Esophagus muscularis mucosa (tissue), 4 donors: ENCODE results near the gene AFMID. TPM values are rescaled to one million over a fixed set of nuclear protein-coding genes. Genes with fewer than 3 reads are reported as not detected.

Experiments used
- DNase-seq: peaks from one replicate; pipeline ENCODE4 v3.0.0-alpha.2; 2017; ENCODE audit errors: extremely low spot score
- H3K27ac ChIP-seq, 4 donors: fragments of 200-600 bp; sonication (generic); replicated peaks in 1 of 4; 1 replicate in 3 of 4; 2 replicates in 1 of 4; pipeline ENCODE4 v1.5.1; 2016 to 2019; ENCODE audit warnings: mild to moderate bottlenecking in 1 of 4
- H3K27me3 ChIP-seq, 4 donors: fragments of 200-600 bp; sonication (generic); one replicate each; pipeline versions ENCODE4 v1.5.1 to v1.6.0; 2016 to 2019
- H3K36me3 ChIP-seq, 4 donors: fragments of 200-600 bp; sonication (generic); one replicate each; pipeline ENCODE4 v1.5.1; 2016 to 2019
- H3K4me1 ChIP-seq, 4 donors: fragments of 200-600 bp; sonication (generic); one replicate each; pipeline ENCODE4 v1.5.1; 2016 to 2019
- H3K4me3 ChIP-seq, 4 donors: fragments of 200-600 bp; sonication (generic); 1 replicate in 2 of 4; 2 replicates in 2 of 4; pipeline ENCODE4 v1.5.1; 2016 to 2019; ENCODE audit warnings: mild to moderate bottlenecking in 4 of 4, moderate library complexity in 1 of 4
- H3K9me3 ChIP-seq, 4 donors: fragments of 200-600 bp; sonication (generic); 1 replicate in 3 of 4; 2 replicates in 1 of 4; pipeline ENCODE4 v1.5.1; 2016 to 2019
- EP300 ChIP-seq: sonication (generic); formaldehyde crosslinking; IDR thresholded peaks from one replicate; pipeline ENCODE4 v1.6.1; 2017; ENCODE audit warnings: antibody characterized with exemption
- POLR2A ChIP-seq: fragments of 450-650 bp; IDR thresholded peaks from one replicate; pipeline ENCODE4 v1.6.1; 2017; ENCODE audit warnings: antibody characterized with exemption, moderate library complexity, mild to moderate bottlenecking, low read depth
- POLR2AphosphoS5 ChIP-seq, 2 donors: sonication (generic); formaldehyde crosslinking; IDR thresholded peaks; one replicate each; pipeline ENCODE4 v1.6.1; 2017; ENCODE audit warnings: antibody characterized with exemption in 2 of 2
- WGBS: methylation state at CpG from one replicate; pipeline ENCODE4 v1.1.5; 2018; 5-methylcytosine and 5-hydroxymethylcytosine counted together
- intact Hi-C: fragments of 100-400 bp; cut with DNase I; formaldehyde crosslinking; loops from one replicate; pipeline ENCODE4 v1.15.1; 2023
- total RNA-seq, 4 donors: library from RNA; depleted of rRNA; stranded (reverse); fragments of >200 nt; gene quantifications; one replicate each; pipeline versions ENCODE4 v1.1.0 to v1.2.1, GENCODE V29; 2016
- TF ChIP-seq, protein P1 (sequence below), 3 experiments: fragments of 200-600 bp in 2 of 3; fragments of 450-650 bp in 1 of 3; sonication (generic) in 2 of 3; IDR thresholded peaks; one replicate each; pipeline ENCODE4 v1.5.1; 2017 to 2019; ENCODE audit warnings: antibody characterized with exemption in 3 of 3, mild to moderate bottlenecking in 2 of 3, moderate library complexity in 1 of 3

Gene AFMID
- total RNA-seq, 4 donors from 2014 or later, result 15.7 to 44.3 (median 25.4) TPM

DNA sequence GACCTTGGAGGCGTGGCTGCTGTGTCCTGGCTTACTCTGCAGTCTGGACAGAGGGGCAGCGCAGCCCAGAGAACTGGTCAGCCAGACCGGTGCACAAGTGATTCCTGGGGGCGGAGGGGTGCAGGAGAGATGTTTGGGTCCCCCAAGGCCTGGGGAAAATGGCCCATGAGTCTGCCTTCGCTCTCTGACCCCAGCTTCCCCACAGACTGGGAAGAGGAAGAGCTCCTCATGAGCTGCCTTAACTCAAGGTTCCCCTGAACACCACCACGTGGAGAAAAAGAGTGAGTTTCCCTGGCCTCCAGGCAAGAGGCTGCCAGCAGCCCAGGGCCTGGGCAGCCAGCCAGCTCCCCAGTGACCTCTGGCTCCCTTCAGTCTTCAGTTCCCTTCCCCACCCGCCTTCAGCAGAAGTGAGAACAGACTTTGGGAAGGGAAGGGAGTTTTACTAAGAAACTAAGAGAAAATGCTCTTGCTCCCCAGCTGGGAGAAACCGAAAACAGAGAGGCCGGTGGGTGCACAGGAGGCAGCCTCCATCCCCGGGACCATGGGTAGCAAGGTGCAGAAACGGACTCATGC, 42.9 kb upstream of the AFMID start:
- Histone ChIP-seq H3K4me1 (peaks cover 34 to 61% (median 53%) of the 10 kb centered on the region in 4 donors), H3K36me3 (no peaks in the 10 kb centered on the region), H3K27ac (peak overlapping the region; percentile 42 to 70 (median 57)), H3K9me3 (no peaks in the 10 kb centered on the region), H3K27me3 (no peaks in the 10 kb centered on the region), H3K4me3 (peak overlapping the region in 1 of 4 donors; percentile 2)
- no peak for TF ChIP-seq POLR2A
- TF ChIP-seq, protein P1, sequence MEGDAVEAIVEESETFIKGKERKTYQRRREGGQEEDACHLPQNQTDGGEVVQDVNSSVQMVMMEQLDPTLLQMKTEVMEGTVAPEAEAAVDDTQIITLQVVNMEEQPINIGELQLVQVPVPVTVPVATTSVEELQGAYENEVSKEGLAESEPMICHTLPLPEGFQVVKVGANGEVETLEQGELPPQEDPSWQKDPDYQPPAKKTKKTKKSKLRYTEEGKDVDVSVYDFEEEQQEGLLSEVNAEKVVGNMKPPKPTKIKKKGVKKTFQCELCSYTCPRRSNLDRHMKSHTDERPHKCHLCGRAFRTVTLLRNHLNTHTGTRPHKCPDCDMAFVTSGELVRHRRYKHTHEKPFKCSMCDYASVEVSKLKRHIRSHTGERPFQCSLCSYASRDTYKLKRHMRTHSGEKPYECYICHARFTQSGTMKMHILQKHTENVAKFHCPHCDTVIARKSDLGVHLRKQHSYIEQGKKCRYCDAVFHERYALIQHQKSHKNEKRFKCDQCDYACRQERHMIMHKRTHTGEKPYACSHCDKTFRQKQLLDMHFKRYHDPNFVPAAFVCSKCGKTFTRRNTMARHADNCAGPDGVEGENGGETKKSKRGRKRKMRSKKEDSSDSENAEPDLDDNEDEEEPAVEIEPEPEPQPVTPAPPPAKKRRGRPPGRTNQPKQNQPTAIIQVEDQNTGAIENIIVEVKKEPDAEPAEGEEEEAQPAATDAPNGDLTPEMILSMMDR (IDR thresholded peaks at IDR 0.05), result peak in 1 of 3 experiments; percentile 17
- peak; percentile 42 to 66 for TF ChIP-seq POLR2AphosphoS5 (IDR thresholded peaks at IDR 0.05)
- no peak for DNase-seq
- intact Hi-C loops, result no loop called here
- WGBS, result 47% methylated on average over 10 of the region's 11 CpGs

DNA sequence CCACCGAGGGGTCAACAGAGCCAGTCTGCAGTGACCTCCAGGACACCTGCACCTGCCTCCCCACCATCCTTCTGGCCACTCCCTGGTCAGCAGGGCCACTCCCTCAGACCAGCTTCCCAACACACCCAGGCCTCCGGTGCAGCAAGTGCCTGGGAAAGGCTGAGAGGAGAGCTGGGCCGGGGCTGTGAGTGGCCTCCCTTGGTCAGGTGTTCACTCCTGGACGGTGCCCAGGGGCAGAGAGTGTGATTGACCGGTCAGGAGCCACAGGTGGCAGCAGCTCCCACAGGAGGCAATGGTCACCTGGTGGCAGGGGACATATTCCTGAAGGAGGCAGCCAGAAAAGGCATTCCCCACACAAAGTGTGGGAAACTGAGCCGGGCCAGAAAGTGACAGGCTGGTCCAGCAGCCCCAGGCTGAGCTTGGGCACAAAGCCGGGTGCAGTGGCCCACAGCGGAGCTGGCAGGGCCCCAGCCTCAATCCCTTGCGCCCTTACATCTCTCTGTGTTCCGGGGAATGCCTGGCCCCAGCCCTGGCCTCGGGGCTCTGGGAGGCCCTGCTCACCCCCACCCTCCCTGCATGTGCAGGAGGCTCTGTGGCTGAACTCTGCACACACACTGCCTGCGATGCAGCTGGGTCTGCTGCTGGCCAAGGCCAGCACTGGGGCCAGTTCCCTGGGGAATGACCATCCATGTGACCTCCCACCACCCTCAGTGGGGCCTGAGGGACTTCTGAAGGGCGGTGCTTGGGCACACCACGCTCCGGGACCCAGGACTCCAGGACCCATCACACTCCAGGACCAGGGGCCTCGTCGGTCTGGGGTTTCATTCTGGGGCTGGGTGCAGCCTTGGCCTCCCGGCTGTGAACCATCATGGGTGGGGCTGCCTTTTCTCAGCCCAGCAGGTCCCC, 42.2 kb upstream of the AFMID start:
- intact Hi-C loops, result no loop called here
- no peak for DNase-seq
- H3K27me3 ChIP-seq, result no peaks in the 10 kb centered on the region
- peak overlapping the region; percentile 42 to 70 (median 57) for H3K27ac ChIP-seq
- TF ChIP-seq POLR2A, result no peak
- H3K9me3 ChIP-seq, result no peaks in the 10 kb centered on the region
- 62% methylated on average over 11 of the region's 18 CpGs for WGBS
- peak overlapping the region in 1 of 4 donors; percentile 2 for H3K4me3 ChIP-seq
- peaks cover 34 to 61% (median 52%) of the 10 kb centered on the region in 4 donors for H3K4me1 ChIP-seq
- no peaks in the 10 kb centered on the region for H3K36me3 ChIP-seq

DNA sequence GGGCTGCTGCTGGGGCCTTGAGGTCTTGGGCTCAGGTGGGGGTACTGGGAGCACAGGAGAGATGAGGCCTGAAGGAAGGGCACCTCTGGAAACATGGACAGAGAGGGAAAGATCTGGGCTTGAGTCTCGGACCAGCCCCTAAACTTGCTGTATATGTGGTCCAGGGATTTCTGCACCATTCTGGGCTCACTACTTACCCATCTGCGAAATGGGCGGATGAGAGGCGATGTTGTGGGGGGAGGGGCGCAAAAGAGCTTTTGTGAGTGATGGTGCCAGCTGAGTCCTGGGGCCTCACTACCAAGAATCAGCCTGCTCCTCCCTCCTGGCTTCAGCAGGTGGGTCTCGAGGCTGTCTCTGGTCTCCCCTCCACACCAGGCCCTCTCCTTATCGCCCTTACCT, 40.7 kb upstream of the AFMID start:
- intact Hi-C loops, result no loop called here
- H3K27ac ChIP-seq, result no peak overlapping the region
- no peak for DNase-seq
- peaks cover 27 to 50% (median 40%) of the 10 kb centered on the region in 4 donors for H3K4me1 ChIP-seq
- no peaks in the 10 kb centered on the region for H3K9me3 ChIP-seq
- no peaks in the 10 kb centered on the region for H3K27me3 ChIP-seq
- no peak for TF ChIP-seq POLR2AphosphoS5 (IDR thresholded peaks at IDR 0.05)
- TF ChIP-seq, protein P1 (IDR thresholded peaks at IDR 0.05), result no peak
- TF ChIP-seq EP300, result no peak
- WGBS, result 94% methylated on average over 7 of the region's 7 CpGs
- no peak overlapping the region for H3K4me3 ChIP-seq
- no peaks in the 10 kb centered on the region for H3K36me3 ChIP-seq

DNA sequence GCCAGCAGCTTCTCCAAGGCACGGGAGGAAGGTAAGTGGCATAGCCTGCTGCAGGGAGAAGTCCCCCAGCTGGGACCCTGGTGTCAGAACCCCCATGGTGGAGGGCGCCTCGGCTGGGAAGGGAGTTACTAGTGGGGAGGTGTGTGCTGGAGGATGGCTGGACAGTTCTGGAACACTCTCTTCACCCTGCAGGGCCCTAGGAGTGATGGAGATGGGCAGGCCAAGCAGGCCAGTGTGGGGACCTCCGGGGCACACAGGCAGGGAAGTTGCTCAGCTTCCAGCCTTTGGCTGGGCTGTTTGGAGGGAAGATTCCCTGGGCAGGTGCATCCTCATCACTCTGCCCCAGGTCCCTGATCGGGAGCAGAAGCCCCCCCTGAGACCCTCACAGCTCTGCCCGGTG, 40.3 kb upstream of the AFMID start:
- Histone ChIP-seq H3K4me1 (peaks cover 29 to 48% (median 36%) of the 10 kb centered on the region in 4 donors), H3K9me3 (no peaks in the 10 kb centered on the region), H3K27ac (no peak overlapping the region), H3K4me3 (no peak overlapping the region), H3K27me3 (no peaks in the 10 kb centered on the region), H3K36me3 (no peaks in the 10 kb centered on the region)
- 91% methylated on average over 5 of the region's 6 CpGs for WGBS
- intact Hi-C loops, result no loop called here
- TF ChIP-seq POLR2A (no peak), POLR2AphosphoS5 (IDR thresholded peaks at IDR 0.05) (no peak)
- DNase-seq, result no peak

DNA sequence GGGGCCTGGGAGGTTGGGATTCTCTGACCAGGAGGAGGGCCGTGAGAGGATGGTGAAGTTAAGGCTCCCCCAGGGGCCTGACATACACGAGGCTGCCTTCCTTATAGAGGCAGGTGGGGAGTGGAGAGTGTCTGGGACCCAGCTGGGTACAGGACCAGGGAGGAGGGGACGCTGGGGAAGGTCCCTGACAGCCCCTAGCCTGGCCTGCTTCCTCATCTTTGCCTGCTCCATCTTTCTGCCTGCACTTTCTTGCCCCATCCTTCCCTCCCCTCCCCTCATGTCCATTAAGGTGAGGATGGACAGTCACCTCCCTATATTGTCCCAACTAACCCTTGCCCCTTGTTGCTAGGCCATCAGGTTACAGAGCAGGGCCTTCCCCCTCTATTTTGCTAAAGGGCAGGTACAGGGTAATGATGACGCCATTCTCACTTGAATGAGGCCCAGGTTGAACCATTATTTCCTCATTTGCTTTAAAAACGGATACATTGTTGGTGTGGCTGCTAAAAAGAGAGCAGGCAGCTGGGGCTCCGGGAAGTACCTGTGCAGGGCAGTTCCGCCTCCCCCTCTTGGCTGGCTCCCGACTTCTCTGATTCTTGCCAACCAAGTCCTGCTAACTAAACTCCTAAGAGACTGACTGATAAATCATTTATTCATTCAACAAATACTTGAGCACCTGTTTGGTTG, 39.7 kb upstream of the AFMID start:
- no peak for DNase-seq
- H3K4me1 ChIP-seq, result peaks cover 29 to 43% (median 34%) of the 10 kb centered on the region in 4 donors
- no peaks in the 10 kb centered on the region for H3K36me3 ChIP-seq
- intact Hi-C loops, result no loop called here
- H3K9me3 ChIP-seq, result no peaks in the 10 kb centered on the region
- no peaks in the 10 kb centered on the region for H3K27me3 ChIP-seq
- H3K27ac ChIP-seq, result no peak overlapping the region
- 67% methylated on average over 8 of the region's 8 CpGs for WGBS
- TF ChIP-seq EP300, result no peak
- no peak overlapping the region for H3K4me3 ChIP-seq
